ENCODE data around the gene RENBP. TPM values are rescaled to one million over a fixed set of nuclear protein-coding genes. Genes with fewer than 3 reads are reported as not detected.

The RENBP gene
- total RNA-seq, 1 experiment from 2014 or later, result 7.1 TPM

DNA sequence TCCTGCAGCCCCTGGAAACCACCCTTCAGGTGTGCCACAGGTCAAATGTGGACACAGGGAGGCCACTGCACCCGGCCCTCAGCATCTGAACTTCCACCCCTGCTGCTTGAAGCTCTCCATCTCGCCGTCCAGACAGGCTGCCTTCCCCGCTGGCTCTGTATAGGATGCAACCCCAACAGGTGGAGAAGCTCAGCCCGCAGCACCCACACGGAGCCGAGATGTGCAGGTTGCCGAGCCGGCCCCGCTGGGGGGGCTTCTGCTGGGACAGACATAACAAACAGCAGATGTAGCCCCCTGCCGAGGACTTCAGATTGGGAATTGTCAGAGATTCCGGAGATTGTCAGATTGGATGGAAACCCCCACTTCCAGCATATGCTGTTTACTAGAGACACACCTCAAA is 48.6 kb upstream of the RENBP start:
- Histone ChIP-seq H4K20me1 (ENCODE audit: control insufficient read depth, insufficient read depth, insufficient read length) (no peaks in the 10 kb centered on the region), H3K9me3 (ENCODE audit: control insufficient read depth, low read depth, low read length) (peaks cover 13% of the 10 kb centered on the region), H3T11ph (ENCODE audit: low read length) (no peak overlapping the region), H3K4ac (ENCODE audit: low read depth, low read length) (no peak overlapping the region), H3K23me2 (ENCODE audit: insufficient read length, low read depth, low read length, poor library complexity, severe bottlenecking) (no peaks in the 10 kb centered on the region), H3K14ac (ENCODE audit: insufficient read depth, low read length) (no peak overlapping the region; the same call in 1 of the 2 replicates), H3K4me1 (ENCODE audit: insufficient read depth, low read length) (no peaks in the 10 kb centered on the region), H4K8ac (replicated peaks; ENCODE audit: insufficient read length, low read depth, low read length) (no peak overlapping the region), H3K18ac (ENCODE audit: insufficient read length, low read depth, low read length) (no peak overlapping the region), H3K4me2 (ENCODE audit: insufficient read depth, insufficient read length, low read length) (no peak overlapping the region), H3K79me1 (ENCODE audit: insufficient read depth, low read depth, low read length, poor library complexity, severe bottlenecking) (no peaks in the 10 kb centered on the region), H2BK5ac (ENCODE audit: insufficient read length, low read length) (no peak overlapping the region), H3K79me2 (ENCODE audit: insufficient read depth, low read length) (no peaks in the 10 kb centered on the region), H2BK12ac (ENCODE audit: insufficient read length, low read depth, low read length) (no peak overlapping the region), H3K56ac (ENCODE audit: insufficient read length, low read depth, low read length) (no peak overlapping the region), H4K91ac (ENCODE audit: insufficient read length, low read depth, low read length) (no peak overlapping the region), H4K5ac (ENCODE audit: insufficient read length, low read depth, low read length) (no peak overlapping the region), H3K23ac (ENCODE audit: insufficient read length, low read depth, low read length) (no peak overlapping the region), H2BK120ac (ENCODE audit: low read depth, low read length, poor library complexity, severe bottlenecking) (no peak overlapping the region), H3K9ac (ENCODE audit: extremely low read depth, insufficient read length, low read length) (no peak overlapping the region), H3K27me3 (ENCODE audit: insufficient read depth, low read length) (no peaks in the 10 kb centered on the region), H2AK5ac (ENCODE audit: insufficient read length, low read length) (no peak overlapping the region), H2AFZ (ENCODE audit: low read length) (no peak overlapping the region), H3K27ac (ENCODE audit: insufficient read length, low read depth, low read length) (no peak overlapping the region), H2BK20ac (ENCODE audit: low read depth, low read length, poor library complexity, severe bottlenecking) (no peak overlapping the region), H2BK15ac (ENCODE audit: low read depth, low read length) (no peak overlapping the region)
- no peak overlapping the region; a peak in 1 of 7 replicates for H3K27ac Mint-ChIP-seq
- peaks cover 75 to 84% of the 10 kb centered on the region in 2 experiments for H3K9me3 Mint-ChIP-seq
- H3K27me3 Mint-ChIP-seq (ENCODE audit: low read depth), result peaks cover under 1% of the 10 kb centered on the region; the same call in 1 of the 2 replicates
- no peaks in the 10 kb centered on the region for H3K4me1 Mint-ChIP-seq
- no CpG with 5 or more reads among the region's 12 CpGs for WGBS (ENCODE audit: extremely low coverage, insufficient read length, low lambda C conversion rate)
- no peak overlapping the region for H3K4me3 Mint-ChIP-seq
- TF ChIP-seq, protein P1, sequence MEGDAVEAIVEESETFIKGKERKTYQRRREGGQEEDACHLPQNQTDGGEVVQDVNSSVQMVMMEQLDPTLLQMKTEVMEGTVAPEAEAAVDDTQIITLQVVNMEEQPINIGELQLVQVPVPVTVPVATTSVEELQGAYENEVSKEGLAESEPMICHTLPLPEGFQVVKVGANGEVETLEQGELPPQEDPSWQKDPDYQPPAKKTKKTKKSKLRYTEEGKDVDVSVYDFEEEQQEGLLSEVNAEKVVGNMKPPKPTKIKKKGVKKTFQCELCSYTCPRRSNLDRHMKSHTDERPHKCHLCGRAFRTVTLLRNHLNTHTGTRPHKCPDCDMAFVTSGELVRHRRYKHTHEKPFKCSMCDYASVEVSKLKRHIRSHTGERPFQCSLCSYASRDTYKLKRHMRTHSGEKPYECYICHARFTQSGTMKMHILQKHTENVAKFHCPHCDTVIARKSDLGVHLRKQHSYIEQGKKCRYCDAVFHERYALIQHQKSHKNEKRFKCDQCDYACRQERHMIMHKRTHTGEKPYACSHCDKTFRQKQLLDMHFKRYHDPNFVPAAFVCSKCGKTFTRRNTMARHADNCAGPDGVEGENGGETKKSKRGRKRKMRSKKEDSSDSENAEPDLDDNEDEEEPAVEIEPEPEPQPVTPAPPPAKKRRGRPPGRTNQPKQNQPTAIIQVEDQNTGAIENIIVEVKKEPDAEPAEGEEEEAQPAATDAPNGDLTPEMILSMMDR (conservative IDR thresholded peaks at IDR 0.05), result no peak
- DNase-seq, result no peak
- peaks cover 5% of the 10 kb centered on the region in 3 experiments; a peak in 4 of 7 replicates for H3K36me3 Mint-ChIP-seq (ENCODE audit: insufficient read depth in 1 of 3, low read depth in 3 of 3)
